HG03457 (cell line): Measurements from ENCODE around the gene DYNLT2B.
"Not testable (repeated sequence)": the region's sequence is repeated elsewhere in the genome, so short reads cannot be mapped to it uniquely, and the experiment has no call there.

Experiments
- ATAC-seq: cut with Tn5 transposase; IDR thresholded peaks from one replicate; pipeline ENCODE4 v1.9.1; 2021; ENCODE audit warnings: moderate number of reproducible peaks; ENCODE audit not compliant: unreplicated experiment

DYNLT2B gene

DNA sequence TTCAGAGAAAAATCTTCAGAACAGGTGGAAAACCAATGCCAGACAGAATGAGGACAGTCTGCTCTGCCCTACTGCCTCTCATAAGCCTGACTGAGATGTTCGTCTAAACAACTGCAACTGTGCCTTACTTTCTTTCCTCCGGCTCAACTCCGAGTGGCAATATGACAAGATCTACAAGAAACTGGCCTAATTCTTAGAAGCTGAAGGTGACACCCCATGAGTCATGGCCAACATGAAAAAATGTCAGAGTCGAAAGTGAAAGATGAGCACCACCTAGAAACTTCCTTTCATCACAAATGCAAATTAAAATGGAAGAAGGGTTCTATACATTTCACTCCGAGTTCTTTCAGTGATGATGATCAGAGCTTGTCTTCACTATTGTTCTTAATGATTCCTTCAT, 43.5 kb downstream of the DYNLT2B start:
- ATAC-seq, result peak; percentile 88

DNA sequence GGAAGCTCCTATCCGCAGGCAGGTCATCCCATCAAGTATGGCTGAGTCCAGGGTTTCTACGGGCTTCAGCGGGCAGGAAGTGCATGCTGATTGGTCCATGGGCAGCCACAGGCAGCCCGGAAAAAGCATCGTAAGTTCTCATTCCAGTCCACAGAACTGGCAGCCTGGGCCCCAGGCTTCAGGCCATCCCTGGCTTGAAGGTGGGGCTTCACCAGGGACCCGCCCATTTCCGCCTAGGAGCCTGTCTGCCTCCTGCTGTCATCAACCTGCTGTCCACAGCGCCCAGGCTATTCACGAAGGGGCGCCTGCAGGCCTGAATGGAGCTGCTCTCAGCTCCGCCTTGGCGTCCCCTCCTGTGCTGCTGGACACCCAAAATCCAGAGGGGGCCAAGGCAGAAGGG, 44.4 kb downstream of the DYNLT2B start:
- no peak for ATAC-seq

DNA sequence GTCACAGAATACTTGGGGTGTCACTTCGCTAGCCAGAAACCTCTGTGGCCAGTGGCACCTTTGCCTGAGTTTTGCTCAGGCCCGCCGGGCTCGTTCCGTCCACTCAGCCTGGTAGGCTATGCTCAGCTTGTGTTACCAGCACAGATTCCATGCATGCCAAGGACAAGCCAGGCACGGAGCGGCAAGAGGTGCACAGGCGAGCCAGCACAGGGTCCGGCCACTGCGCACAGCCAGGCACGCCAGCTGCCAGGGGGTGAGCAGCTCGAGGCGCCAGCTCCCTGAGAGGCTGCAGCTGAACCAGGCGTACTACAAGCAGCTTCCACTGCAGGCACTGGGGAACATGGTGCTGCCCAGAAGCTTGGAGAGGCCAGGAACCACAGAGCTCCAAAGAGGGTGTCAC, 45.2 kb downstream of the DYNLT2B start:
- ATAC-seq, result no peak

DNA sequence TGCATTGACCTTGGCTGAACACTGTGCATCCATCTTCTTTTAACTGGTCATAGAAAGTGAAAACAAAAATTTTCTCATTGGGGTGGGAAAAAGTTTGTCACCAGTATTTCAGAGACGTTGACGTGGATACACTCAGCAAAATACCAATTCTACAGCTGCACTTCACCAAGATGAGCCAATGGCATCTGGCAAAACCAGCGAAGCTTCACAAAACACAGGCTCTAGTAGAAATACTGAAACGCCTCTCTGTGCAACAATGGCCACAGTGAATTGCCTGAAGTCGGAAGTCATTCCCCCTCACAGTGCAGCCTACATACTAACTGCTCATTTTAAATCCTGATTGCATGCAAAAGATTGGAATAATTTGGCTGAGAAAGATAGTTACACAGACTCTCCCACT, 47.5 kb downstream of the DYNLT2B start:
- no peak for ATAC-seq

DNA sequence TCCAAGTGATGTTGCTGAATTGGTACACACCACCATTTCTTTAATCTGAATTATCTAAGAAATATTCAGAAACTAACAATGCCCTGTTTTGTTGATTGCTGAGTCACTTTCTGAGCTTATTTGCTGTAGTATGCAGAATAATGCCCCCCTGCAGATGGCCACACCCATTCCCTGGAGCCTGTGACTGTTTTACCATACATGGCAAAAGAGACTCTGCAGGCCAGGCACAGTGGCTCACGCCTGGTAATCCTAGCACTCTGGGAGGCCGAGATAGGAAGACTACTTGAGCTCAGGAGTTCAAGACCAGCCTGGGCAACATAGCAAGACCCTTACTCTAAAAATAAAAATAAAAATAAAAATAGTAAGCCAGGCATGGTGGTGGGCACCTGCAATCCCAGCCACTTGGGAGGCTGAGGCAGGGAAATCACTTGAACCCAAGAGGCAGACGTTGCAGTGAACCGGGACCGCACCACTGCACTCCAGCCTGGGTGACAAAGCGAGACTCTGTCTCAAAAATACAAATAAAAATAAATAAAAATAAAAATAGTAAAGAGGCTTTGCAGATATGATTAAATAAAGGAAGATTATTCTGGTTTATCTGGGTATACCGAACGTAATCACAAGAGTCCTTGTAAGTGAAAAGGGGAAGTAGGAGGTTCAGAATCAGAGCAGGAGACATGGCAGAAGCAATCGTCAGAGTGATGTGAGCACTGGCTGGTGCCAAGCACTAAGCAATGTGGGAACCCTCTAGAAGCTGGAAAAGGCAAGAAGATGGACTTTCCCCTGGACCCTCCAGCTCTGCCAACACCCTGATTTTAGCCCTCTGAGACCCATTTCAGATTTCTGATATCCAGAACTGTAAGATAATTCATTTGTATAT, 49.5 kb downstream of the DYNLT2B start:
- no peak for ATAC-seq

DNA sequence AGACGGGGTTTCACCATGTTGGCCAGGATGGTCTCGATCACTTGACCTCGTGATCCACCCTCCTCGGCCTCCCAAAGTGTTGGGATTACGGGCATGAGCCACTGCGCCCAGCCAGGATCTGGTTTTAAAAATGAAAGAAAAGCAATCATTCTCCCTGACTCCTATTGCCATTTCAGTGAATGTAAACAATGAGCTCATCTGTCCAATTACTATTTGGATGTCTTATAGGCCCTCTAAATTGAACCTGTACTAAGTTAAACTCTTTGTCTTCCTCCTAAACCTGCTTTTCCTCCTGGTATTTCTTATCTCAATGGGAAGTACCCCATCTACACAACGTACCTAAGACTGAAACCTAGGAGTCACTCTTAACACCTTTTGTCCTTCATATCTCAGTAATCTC, 54.2 kb downstream of the DYNLT2B start:
- no peak for ATAC-seq

DNA sequence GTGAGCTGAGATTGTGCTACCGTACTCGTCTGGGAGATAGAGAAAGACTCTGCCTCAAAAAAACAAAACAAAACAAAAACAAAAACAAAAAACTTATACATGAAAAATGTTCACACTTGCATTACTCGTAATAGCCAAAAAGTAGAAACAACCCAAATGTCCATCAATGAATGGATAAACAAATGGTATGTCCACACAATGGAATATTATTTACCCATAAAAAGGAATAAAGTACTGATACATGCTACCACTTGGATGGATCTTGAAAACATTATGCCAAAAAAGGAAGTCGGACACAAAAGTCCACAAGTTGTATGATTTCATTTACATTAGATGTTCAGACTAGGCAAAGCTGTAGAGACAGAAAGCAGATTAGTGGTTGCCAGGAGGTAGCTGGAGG, 57.3 kb downstream of the DYNLT2B start:
- no peak for ATAC-seq

DNA sequence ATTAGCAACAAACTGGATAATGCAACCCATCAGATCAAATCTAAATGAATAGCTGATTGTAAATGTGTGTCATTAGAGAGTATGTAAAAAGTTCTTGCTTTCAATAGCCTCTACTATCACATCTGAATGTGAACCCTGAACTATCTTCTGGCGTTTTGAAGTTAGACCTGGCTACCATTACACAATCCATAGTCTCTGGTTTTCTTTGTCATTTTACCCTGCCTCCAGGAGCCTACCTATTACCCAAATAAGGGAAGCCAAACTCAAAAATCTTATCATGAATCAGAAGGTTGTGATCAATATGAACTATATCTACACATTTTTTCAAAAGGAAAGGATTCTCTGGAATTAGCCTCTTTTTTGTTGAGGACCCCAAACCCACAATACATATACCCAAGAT, 62.3 kb downstream of the DYNLT2B start:
- no peak for ATAC-seq

DNA sequence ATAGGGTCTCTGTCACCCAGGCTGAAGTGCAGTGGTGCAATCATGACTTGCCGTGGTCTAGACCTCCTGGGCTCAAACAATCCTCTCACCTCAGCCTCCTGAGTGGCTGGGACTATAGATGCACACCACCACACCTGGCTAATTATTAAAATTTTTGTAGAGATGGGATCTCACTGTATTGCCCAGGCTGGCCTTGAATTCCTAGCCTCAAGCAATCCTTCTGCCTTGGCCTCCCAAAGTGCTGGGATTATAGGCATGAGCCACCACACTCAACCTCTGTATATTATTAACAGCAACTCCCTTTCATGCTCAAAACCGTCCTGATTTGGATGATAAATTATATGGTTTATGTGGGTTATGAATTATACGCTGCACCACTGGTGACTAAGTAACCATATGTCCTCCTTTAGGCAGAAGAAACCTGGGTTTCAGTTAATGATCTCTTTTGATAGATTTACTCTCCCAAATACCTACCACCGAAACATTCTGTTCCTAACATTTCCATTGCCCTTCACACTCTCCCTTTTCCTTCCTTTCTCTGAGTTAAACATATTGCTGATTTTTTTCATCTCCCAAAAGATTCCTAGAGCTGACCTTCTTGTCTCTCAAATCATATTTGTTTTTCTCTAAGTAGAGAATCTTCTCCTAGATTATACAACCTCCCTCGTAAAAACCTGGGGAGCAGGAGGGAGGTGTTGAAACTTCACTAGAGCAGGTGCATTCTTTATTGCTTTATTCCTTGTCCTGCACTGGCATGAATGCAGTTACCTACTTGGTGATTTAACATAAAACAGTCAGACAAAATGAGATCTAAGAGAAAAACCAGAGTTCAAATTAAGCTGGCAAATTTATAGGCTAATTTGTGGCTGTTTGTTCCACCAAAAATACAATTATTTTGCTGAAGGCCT, 63.4 kb downstream of the DYNLT2B start:
- ATAC-seq, result no peak

DNA sequence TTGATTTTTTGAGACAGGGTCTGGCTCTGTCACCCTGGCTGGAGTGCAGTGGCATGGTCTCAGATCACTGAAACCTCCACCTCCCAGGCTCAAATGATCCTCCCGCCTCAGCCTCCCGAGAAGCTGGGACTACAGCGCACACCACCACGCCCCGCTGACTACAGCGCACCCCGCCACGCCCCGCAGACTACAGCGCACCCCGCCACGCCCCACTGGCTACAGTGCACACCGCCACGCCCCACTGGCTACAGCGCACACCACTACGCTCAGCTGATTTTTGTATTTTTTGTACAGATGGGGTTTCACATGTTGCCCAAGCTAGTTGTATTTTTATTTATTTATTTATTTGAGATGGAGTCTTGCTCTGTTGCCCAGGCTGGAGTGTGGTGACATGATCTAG, 66.1 kb downstream of the DYNLT2B start:
- ATAC-seq, result no peak

DNA sequence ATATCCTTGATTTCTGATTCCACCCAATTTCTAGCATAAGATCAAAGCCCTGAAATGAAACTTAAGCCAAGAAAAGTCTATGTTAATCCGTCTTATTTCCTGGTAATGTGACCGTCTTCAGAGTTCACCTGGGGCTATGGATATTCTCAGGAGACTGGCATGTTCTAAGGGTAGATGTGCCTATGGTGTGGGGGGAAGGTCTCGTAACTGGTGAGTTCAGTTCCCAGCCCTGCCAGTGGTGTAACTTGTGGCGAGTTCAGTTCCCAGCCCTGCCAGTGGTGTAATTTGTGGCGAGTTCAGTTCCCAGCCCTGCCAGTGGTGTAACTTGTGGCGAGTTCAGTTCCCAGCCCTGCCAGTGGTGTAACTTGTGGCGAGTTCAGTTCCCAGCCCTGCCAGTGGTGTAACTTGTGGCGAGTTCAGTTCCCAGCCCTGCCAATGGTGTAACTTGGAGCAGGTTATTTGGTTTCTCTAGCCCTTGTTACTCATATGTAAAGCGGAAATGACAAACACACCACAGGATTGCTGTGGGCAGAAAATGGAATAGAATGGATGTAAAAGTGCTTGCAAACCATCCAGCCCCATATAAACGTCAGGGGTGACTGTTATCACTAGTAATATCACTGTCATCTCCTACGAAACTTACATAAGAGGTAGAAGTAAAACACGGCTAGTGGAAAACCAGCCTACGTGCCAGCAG, 71.3 kb downstream of the DYNLT2B start:
- ATAC-seq, result no peak

DNA sequence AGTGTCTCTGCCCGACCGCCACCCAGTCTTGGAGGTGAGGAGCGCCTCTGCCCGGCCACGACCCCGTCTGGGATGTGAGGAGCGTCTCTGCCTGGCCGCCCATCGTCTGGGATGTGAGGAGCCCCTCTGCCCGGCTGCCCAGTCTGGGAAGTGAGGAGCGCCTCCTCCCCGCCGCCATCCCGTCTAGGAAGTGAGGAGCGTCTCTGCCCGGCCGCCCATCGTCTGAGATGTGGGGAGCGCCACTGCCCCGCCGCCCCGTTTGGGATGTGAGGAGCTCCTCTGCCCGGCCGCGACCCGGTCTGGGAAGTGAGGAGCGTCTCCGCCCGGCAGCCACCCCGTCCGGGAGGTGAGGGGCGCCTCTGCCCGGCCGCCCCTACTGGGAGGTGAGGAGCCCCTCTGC, 73.9 kb downstream of the DYNLT2B start:
- ATAC-seq, result not testable (repeated sequence)

DNA sequence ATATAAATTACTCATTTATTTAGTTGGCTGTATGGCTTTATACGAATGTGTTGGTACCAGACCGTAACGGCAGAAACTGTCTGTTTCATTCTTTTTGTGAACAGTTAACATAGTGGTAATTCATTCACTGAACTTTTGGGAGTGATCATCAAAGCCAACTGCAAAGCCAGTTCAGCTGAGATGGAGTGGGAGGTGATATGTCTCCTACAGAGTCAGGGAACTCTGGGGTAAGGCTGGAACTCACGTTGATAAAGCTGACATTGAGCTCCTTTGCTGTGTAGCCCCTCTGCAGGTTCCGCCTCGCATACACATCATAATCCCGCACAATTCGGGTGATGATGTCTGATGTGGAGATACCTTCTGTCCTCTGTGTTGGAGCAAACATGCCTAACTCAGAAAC, 76.3 kb downstream of the DYNLT2B start:
- no peak for ATAC-seq
